Activated CD8-positive, alpha-beta memory T cell treated with anti-CD3 and anti-CD28 coated beads, Interleukin-2, amount 50 U/mL, for 1 hour (primary cell): Measurements from ENCODE around the gene RPUSD3.

Experiments
- DNase-seq: peaks from one replicate; pipeline ENCODE4 v3.0.0-alpha.2; 2020; ENCODE audit errors: extremely low read depth

Gene RPUSD3

GRCh38 chr3:9804996-9805395 is 38.8 kb downstream of the RPUSD3 start:
- DNase-seq, result no peak

- DNase-seq, result no peak
These were observed 40.3 kb downstream of the RPUSD3 start for GRCh38 chr3:9803494-9803893.

DNA sequence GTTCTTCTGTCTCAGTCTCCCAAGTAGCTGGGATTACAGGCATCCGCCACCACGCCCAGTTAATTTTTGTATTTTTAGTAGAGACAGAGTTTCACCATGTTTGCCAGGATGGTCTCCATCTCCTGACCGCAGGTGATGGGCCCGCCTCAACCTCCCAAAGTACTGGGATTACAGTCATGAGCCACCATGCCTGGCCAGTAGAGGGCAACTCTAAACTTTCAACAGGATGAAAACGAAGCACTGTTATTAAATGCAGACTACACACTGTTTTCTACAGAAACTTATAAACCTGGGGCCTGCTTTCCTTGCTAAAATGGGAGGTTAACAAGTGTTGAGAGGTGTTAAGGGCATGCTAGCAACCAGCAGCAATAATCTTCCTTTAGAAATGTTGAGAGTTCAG is 43.3 kb downstream of the RPUSD3 start:
- DNase-seq, result no peak

DNA sequence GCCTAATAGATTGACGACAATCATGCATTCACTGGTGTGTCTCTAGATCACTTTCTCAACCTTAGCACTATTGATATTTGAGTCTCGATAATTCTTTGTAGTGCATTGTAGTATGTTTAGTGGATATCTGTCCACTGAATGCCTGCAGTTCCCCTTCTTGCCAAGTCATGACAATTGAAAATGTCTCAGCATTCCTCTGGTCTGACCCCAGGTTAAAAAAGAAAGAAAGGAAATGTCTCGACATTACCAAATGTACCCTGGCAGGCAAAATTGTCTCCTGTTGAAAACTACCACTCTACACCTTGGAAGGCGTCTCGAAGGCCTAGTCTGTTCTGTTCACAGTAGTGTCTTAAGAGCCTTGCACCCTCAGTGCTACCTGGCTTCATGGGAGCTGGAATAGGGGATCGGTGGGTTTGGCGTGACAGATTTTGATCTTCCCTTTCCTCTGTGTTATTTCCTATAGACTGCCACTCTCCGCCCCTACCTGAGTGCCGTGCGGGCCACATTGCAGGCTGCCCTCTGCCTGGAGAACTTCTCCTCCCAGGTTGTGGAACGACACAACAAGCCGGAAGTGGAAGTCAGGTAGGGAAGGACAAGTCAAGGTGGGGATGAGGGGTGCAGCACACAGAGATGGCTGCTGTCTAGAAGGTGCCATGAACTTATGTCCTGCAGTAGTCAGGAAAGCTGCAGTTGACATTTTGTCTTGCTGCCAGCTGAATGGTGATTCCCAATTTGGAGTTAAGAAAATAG is 46.4 kb downstream of the RPUSD3 start:
- DNase-seq, result no peak

DNA sequence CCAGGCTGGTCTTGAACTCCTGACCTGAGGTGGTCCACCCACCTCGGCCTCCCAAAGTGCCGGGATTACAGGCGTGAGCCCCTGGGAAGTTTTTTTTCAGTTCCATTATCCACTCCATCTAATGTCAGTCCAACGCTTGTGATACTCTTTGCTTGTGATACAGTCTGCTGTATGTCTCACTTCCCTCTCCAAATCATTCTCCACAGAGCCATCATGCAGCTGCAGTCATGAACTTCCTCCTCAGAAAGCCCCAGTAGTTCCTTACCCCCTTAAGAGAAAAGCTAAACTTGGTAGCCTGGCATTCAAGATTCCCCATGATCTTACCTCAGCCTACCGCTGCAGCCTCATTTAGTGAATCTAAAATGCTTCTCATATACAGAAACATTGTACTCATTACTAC is 48.6 kb downstream of the RPUSD3 start:
- DNase-seq, result no peak

- no peak for DNase-seq
These were observed 49.4 kb downstream of the RPUSD3 start for GRCh38 chr3:9794400-9794799.

- DNase-seq, result no peak
These were observed 50.5 kb downstream of the RPUSD3 start for GRCh38 chr3:9793161-9793781.

- peak; percentile 81 for DNase-seq
These were observed 51.2 kb downstream of the RPUSD3 start, which contains the start of the genes ARPC4 and TADA3 for GRCh38 chr3:9792405-9793160. Gene ARPC4 (plus strand): TSS chr3:9793082. CDS start chr3:9793122, 40 bp downstream. Gene TADA3 (minus strand): TSS chr3:9792473. CDS start chr3:9791466, 1,007 bp downstream.

DNA sequence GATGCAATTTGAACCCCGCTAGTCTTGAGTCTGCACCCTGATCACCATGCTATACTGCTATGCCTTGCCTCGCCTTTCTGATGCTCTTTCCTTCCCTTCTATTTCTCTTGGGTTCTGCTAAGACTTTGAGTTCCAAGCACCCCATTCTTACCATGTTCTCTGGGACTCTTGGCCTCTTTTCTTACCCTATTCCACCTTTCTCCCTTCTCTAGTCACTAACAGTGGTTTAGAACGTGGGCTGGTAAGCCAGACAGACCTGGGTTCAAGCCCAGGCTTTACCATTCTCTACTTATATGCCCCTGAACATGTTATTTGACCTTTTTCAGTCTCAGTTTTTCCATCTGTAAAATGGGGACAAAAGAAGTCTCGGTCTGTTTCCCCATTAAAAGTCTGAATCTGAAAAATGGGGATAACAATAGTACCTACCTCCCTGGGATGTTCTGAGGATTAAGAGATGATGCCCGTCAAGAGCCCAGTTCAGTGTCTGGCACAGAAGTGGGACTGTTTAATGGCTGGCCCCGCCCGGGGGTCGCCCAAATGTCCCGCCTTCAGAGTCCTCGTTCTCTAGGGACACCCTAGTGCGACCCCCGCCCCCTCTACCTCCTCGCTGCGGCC is 51.9 kb downstream of the RPUSD3 start:
- DNase-seq, result no peak

DNA sequence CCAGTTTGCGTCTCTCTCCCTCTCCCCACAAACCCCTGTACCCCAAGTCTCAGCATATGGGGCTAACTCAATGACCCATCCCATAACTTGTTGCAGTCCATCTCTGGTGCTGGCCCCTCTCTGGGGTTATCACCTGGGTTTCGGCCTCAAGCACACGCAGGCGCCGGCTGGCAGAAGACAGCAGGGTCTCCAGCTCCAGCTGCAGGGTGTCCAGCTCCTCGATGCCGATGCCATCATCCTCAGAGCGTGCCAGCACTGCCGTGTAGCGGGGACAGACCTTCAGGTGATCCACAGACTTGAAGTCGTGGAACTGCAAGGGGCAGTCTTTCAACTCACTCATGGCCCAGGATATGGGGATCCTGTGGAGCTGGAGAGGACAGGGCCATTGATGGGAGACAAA is 52.7 kb downstream of the RPUSD3 start:
- DNase-seq, result no peak
